ENCODE data around the gene OXA1L. TPM values are rescaled to one million over a fixed set of nuclear protein-coding genes. Genes with fewer than 3 reads are reported as not detected.

Gene OXA1L
- 104 and 132 TPM in 2 replicates for total RNA-seq

DNA sequence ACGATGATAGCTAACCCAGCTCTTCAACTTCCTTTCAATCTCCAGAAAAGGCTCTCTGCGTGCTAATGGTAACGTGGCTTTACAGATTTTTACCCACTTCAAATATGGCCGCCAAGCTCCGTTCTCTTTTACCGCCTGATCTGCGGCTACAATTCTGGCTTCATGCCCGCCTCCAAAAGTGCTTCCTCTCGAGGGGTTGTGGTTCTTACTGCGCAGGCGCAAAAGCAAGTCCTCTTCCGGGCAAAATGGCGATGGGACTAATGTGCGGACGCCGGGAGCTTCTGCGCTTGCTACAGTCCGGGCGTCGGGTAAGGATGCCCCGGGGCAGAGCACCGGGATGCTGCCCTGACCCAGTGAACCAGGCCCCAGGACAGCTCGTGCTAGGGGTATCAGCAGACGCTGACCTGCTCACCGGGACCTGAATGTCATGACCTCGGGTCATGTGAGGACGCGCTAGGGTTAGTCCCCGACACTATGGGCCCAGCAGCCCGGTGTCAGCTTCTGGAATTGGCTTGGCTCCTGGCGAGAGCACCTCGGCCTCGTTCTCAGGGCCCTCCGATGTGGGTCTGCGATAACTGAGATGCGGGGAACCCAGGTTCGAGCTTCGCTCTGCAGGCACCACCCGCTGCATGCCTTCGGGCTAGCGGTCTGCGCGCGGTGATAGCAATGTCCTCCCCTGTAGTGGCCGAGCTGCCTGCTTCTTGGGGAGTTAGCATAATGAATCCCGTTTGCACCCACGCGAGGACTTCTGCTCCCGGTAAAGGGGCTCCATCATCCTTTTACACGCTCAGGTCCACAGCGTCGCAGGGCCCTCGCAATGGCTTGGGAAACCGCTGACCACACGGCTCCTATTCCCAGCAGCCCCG, at the start of gene OXA1L:
OXA1L (plus strand) TSS at position 232 of the 866 bp plus-strand sequence; CDS start at position 246, 14 bp downstream.

GRCh38 chr14:22814941-22815713, 48.6 kb downstream of the OXA1L start, which contains the start of gene SLC7A7:
Gene SLC7A7, minus strand, starts transcription at chr14:22815435. Its CDS starts 2,037 bp downstream, at chr14:22813398.

Other genes with a start within 250 kb of the OXA1L start
- gene DAD1, start 177.5 kb upstream of the OXA1L start, total RNA-seq = 412 and 446 TPM in 2 replicates
- 12.4 and 12.8 TPM in 2 replicates for gene ABHD4, start 168.4 kb upstream of the OXA1L start, total RNA-seq
- not detected in 2 replicates for gene OR6J1, start 122.3 kb upstream of the OXA1L start, total RNA-seq
- 1.3 and 1.5 TPM in 2 replicates for gene SLC7A7, start 48.7 kb downstream of the OXA1L start, total RNA-seq
- 146 and 245 TPM in 2 replicates for gene MRPL52, start 63.2 kb downstream of the OXA1L start, total RNA-seq
- gene MMP14, start 69.9 kb downstream of the OXA1L start, total RNA-seq = 226 and 239 TPM in 2 replicates
- 52.8 and 53.1 TPM in 2 replicates for gene LRP10, start 105.1 kb downstream of the OXA1L start, total RNA-seq
- 0.30 TPM in 1 of 2 replicates, not detected in the other for gene REM2, start 116.5 kb downstream of the OXA1L start, total RNA-seq
- 61.4 and 61.8 TPM in 2 replicates for gene RBM23, start 152.5 kb downstream of the OXA1L start, total RNA-seq
- 71.7 and 75.3 TPM in 2 replicates for gene PRMT5, start 162.7 kb downstream of the OXA1L start, total RNA-seq
- 71.3 and 78.2 TPM in 2 replicates for gene HAUS4, start 190.4 kb downstream of the OXA1L start, total RNA-seq
- gene AJUBA, start 215.9 kb downstream of the OXA1L start, total RNA-seq = 47.9 and 49.3 TPM in 2 replicates
- 18.0 and 22.9 TPM in 2 replicates for gene C14orf93, start 243.5 kb downstream of the OXA1L start, total RNA-seq